ENCODE measurements around the gene NPAS3.

The NPAS3 gene

DNA sequence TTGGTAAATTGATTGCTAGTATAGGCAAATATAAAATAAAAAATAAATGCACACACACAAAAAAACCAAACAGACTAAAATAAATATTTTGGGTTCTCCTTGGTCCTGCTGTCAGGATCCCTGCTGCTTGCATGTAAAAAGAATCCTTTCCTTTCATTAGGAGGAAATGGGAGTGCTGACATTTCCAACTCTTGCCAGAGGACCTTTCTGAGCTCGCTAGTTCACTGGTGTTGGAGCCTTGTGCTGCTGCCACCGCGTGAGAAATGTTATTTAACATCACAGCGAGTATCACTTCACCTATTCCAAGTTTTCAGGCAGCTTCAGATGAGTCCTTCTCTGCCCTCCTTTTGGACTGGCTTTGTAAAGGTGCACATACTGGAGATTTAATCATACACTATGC, 358.9 kb downstream of the NPAS3 start:
- no peak overlapping the region for H3K4me3 ChIP-seq (ENCODE audit: low read depth, low read length)
- no peak overlapping the region for H3K27ac ChIP-seq (ENCODE audit: extremely low read depth, low read depth, low read length)
- CTCF ChIA-PET = no interaction called here
- TF ChIP-seq ZNF324 (tag by site-specific recombination; IDR thresholded peaks at IDR 0.05) (no peak), ZNF362 (tag by site-specific recombination; IDR thresholded peaks at IDR 0.05) (no peak), ZNF555 (tag by site-specific recombination; conservative IDR thresholded peaks at IDR 0.05) (no peak), ZNF747 (tag by site-specific recombination; IDR thresholded peaks at IDR 0.05) (no peak), ZNF211 (tag by site-specific recombination; IDR thresholded peaks at IDR 0.05; ENCODE audit: low read depth) (no peak), KLF16 (tag by site-specific recombination; IDR thresholded peaks at IDR 0.05) (no peak), ZNF280D (tag by site-specific recombination; IDR thresholded peaks at IDR 0.05) (no peak), YY2 (tag by site-specific recombination; IDR thresholded peaks at IDR 0.05) (no peak), HOXA7 (CRISPR knock-in tag; IDR thresholded peaks at IDR 0.05; ENCODE audit: borderline replicate concordance) (no peak), ZBTB10 (tag by site-specific recombination; IDR thresholded peaks at IDR 0.05) (no peak), OVOL3 (tag by site-specific recombination; IDR thresholded peaks at IDR 0.05) (no peak), SP7 (tag by site-specific recombination; IDR thresholded peaks at IDR 0.05) (no peak), BCL6B (tag by site-specific recombination; IDR thresholded peaks at IDR 0.05) (no peak), ZNF670 (tag by site-specific recombination; IDR thresholded peaks at IDR 0.05; ENCODE audit: low read depth) (no peak)
- TF ChIP-seq, protein P1, sequence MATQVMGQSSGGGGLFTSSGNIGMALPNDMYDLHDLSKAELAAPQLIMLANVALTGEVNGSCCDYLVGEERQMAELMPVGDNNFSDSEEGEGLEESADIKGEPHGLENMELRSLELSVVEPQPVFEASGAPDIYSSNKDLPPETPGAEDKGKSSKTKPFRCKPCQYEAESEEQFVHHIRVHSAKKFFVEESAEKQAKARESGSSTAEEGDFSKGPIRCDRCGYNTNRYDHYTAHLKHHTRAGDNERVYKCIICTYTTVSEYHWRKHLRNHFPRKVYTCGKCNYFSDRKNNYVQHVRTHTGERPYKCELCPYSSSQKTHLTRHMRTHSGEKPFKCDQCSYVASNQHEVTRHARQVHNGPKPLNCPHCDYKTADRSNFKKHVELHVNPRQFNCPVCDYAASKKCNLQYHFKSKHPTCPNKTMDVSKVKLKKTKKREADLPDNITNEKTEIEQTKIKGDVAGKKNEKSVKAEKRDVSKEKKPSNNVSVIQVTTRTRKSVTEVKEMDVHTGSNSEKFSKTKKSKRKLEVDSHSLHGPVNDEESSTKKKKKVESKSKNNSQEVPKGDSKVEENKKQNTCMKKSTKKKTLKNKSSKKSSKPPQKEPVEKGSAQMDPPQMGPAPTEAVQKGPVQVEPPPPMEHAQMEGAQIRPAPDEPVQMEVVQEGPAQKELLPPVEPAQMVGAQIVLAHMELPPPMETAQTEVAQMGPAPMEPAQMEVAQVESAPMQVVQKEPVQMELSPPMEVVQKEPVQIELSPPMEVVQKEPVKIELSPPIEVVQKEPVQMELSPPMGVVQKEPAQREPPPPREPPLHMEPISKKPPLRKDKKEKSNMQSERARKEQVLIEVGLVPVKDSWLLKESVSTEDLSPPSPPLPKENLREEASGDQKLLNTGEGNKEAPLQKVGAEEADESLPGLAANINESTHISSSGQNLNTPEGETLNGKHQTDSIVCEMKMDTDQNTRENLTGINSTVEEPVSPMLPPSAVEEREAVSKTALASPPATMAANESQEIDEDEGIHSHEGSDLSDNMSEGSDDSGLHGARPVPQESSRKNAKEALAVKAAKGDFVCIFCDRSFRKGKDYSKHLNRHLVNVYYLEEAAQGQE (tag by site-specific recombination; IDR thresholded peaks at IDR 0.05) = no peak
- TF ChIP-seq, protein P2, sequence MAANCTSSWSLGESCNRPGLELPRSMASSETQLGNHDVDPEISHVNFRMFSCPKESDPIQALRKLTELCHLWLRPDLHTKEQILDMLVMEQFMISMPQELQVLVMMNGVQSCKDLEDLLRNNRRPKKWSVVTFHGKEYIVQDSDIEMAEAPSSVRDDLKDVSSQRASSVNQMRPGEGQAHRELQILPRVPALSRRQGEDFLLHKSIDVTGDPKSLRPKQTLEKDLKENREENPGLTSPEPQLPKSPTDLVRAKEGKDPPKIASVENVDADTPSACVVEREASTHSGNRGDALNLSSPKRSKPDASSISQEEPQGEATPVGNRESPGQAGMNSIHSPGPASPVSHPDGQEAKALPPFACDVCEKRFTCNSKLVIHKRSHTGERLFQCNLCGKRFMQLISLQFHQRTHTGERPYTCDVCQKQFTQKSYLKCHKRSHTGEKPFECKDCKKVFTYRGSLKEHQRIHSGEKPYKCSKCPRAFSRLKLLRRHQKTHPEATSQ (tag by site-specific recombination; IDR thresholded peaks at IDR 0.05) = no peak
- no peaks in the 10 kb centered on the region for H3K36me3 ChIP-seq (ENCODE audit: control insufficient read depth in 2 of 2, insufficient read depth in 1 of 2, low read length in 2 of 2)
- H3K4me1 ChIP-seq (ENCODE audit: control insufficient read depth, insufficient read depth, low read length) = no peaks in the 10 kb centered on the region
- no peaks in the 10 kb centered on the region for H3K9me3 ChIP-seq (ENCODE audit: control insufficient read depth, insufficient read depth, low read depth, low read length)
- POLR2A ChIA-PET = no interaction called here
